ENCODE results near the gene ADGRF5.

The ADGRF5 gene

DNA sequence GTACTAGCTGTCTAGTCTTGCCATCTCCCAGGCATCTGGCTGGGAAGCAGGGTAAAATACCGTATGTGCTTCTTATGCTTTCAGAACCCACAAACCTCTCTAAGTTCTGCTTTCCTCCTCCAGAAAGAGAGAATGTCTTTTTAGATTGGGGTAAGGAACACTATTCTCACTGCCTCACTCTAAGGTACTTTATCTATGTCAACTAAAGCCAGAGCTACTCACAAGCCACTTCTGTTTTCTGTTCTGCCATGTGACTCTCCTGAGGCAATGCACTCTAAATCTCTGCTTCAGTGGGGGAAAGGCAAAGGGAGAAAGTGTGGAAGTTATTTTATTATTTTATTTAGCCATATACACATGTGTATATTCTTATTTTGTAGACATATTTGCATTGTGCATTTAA lies 112.9 kb downstream of the ADGRF5 start:
- no peak for DNase-seq

Measured in T1000 (cell line).